Skin of body (tissue), 2 donors: Measurements from ENCODE around the gene PMFBP1. TPM values are rescaled to one million over a fixed set of nuclear protein-coding genes. Genes with fewer than 3 reads are reported as not detected.

Experiments
- DNase-seq: peaks from one replicate; lab custom pipeline; 2025; lab: John Stamatoyannopoulos, UW
- total RNA-seq: library from RNA; depleted of rRNA; stranded (reverse); fragments of >200 nt; gene quantifications from one replicate; pipeline ENCODE4 v1.2.3, GENCODE V29; 2014

Gene PMFBP1
- total RNA-seq, 1 donor from 2014 or later: 1.8 TPM

GRCh38 chr16:72131036-72131435 lies 40.9 kb downstream of the PMFBP1 start:
- no peak for DNase-seq

GRCh38 chr16:72129976-72130656 lies 41.8 kb downstream of the PMFBP1 start:
- DNase-seq: no peak

- no peak for DNase-seq
These were observed 43.3 kb downstream of the PMFBP1 start for GRCh38 chr16:72128701-72129100.

GRCh38 chr16:72126429-72126765 lies 45.6 kb downstream of the PMFBP1 start:
- DNase-seq: no peak

- DNase-seq: no peak
These were observed 46.1 kb downstream of the PMFBP1 start for GRCh38 chr16:72125635-72126428.

DNA sequence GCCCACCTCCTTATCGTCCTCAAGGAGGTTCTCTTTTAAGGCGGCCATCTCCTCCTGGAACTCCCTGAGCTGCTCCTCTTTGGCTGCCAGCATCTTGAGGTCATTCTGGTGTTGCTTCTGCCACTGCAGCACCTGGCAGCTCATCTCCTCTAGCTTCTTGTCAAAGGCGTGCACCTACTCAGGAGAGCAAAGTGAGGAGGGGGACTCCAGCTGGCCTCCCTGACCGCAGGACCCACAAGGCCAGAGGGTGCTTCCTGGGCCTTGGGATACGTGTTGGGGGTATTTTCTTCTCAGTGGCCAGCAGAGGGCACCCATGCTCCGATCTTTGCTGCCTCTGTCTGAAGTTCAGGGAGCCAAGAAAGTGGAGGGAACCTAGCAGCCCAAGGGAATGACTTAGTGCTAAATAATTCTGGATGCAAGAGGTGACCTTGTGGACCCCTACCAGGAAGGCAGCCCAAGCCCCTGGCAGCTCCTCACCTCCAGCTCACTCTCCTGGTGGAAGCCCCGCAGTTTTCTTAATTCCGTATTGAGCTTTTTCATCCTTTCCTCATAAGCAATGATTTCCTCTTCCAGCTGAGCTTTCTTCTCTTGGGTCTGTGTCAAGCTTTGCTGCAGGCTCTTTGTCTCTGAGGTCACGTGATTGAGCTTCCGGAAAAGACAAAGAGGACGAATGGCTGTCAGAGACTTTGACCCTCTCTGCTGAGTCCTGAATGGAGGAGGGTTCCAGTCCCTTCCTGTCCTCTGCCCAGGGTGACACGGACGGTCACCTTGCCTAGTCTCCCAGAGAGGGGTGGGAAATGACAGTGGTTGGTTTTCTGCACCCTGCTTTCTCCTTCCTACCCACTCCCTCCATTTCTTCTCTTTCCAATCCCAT lies 47.0 kb downstream of the PMFBP1 start:
- DNase-seq: peak; percentile 50

DNA sequence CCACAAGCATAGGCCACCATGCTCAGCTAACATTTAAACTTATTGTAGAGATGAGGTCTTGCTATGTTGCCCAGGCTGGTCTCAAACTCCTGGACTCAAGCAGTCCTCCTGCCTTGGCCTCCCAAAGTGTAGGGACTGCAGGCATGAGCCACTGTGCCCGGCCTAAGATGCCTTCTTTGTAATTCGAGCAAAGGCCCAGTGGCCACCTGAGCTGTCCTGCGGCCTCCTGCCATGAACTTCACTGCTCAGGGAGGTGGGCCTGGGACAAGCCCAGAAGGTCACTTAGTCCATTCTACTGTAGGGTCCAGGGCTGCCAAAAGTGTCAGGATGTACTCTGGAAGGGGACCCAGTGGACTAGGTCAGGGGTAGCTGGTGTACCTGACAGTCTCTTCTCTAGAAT lies 47.8 kb downstream of the PMFBP1 start:
- DNase-seq: no peak

DNA sequence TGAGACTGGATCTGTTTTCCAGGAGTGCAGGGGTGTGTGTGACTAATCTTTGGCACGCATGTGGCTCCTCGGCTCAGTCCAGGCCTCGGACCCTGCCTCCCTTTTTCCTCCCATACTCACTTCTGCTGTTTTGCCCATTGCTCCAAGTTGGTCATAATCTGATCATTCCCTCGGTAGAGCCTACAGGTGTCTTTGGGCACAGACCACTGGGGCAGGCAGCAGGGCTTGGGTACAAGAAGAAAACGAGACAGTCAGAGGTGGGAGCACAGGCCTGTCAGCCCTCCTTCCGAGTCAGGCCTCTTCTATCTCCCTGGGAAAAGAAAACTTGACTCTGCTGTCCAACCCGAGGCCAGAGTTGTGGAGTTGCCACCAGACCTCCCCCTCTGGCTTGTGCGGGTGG lies 48.5 kb downstream of the PMFBP1 start:
- DNase-seq: no peak

DNA sequence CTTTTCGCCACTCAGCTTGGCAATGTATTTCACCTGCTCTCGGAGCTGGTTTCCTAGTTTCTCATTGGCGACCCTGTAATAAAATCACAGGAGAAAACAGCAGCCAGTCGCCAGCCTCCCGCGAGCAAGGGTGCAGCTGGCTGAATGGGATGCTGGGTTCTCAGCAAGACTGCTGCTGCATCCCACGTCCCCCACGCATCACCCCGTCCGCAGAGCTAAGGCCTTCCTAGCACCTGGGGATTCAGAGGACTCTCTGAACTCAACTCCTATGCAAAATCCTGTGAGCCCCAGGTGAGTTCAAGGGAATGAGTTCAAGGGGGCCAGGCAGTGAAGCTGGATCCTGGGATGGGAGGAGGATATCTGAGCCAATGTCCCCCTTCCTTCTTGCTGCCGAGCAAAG lies 49.0 kb downstream of the PMFBP1 start:
- no peak for DNase-seq

- no peak for DNase-seq
These were observed 49.6 kb downstream of the PMFBP1 start for GRCh38 chr16:72122308-72122707.

DNA sequence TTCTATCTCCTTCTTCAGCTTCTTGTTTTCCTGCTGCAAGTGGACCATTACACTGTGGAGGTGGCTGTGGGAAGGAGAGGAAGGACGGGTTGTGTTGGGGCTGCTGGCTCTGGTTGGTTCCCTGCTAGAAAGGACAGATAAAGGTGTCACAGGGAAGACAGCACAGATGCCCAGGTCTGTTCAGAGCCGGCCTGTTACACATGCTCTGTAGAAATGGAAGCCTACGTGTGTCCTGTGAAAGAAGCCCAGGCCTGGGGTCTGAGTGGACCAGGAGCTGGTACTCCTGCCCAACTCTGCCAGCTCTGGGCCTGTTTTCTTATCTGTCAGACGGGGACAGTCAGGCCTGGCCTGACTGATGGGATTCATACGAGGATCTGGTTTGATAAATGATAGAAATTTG lies 51.9 kb downstream of the PMFBP1 start:
- DNase-seq: no peak

- DNase-seq: no peak
These were observed 58.4 kb downstream of the PMFBP1 start for GRCh38 chr16:72113616-72113945.

GRCh38 chr16:72112906-72113615 lies 58.9 kb downstream of the PMFBP1 start:
- DNase-seq: no peak

- DNase-seq: no peak
These were observed 59.5 kb downstream of the PMFBP1 start for GRCh38 chr16:72112452-72112792.

GRCh38 chr16:72111657-72112451 lies 60.1 kb downstream of the PMFBP1 start:
- DNase-seq: no peak

DNA sequence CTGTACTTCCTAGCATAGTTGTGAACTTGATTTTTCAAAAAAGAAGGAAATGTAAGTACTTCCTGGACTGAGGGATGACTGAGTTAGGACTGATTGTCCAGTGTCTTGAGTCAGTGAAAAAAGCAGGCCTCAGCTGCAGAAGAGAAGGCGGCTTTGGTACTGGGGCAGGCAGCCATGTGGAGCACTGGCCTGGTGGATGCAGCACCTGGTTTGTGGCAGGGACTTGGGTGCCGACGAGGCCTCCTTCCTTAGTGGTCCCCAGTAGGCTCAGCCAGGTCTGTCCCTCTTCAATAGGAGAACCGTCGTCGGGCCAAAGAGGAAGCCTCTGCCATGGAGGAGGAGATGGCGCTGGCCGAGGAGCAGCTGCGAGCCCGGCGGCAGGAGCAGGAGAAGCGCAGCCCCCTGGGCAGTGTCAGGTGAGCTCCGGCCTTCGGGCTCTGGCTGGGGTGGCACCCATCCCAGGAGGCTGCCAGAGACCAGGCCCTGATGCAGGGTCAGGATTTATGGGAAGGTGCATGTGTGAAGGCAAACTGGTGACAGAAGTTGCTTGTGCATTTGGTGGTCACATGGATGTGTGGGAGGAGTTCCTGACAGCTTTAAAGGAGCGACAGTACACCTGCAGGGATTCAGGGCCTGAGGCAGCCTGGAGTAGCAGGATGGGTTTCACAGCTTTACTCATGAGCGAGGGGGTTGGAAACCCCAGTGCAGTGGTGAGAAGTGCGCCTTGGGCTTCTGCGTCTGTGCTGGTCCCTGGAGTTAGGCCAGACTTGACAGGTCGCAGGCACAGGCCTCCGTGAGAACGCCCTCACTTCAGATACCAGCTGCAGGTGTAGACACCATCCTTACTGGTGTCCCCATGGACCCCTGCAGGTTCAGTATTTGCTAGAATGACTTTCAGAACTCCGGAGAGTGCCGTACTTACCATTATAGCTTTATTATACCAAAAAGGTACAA lies 61.0 kb downstream of the PMFBP1 start:
- DNase-seq: no peak

DNA sequence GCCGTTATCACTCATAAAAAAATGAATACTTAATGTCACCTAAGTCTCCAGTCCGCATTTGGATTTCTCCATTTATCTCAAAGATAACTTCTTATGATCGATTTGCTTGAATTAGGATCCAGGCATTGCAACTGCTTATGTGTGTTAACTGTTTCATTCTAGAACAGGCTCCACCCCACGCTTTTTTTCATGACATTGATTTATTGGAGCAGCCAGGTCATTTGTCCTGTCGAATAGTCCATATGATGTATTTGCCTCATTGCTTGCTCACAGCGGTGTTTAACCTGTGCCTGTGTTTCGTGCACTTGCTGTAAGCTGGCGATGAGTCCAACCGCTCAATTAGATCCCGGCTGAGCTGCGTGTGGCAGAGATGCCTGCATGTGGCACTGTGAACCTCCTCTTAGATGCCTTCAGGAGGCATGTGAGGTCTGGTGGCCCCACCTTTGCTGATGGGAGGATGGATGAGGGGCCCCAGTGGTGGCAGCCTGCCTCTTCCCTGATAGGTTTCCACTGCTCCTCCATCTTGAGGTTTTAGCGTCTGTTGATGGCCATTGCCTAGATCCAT lies 61.9 kb downstream of the PMFBP1 start:
- DNase-seq: no peak

DNA sequence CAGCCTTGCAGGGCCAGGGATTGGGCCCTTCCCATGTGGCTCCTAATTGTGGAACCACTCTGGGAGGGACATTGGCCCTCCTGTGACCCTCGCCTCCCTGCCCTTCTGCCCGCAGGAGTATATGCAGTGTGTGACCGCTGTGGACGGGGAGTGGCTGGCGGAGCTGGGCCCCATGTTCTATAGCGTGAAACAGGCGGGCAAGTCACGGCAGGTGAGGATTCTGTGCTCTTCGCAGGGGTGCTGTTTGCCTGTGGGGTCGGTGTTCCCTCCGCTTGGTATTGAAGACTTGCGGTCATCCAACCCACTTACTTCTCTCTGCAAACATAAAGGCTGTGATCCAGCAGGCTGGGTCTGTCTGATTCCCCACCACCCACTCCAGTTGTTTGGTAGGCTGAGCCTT lies 62.7 kb downstream of the PMFBP1 start:
- DNase-seq: no peak

GRCh38 chr16:72108353-72109102 lies 63.4 kb downstream of the PMFBP1 start:
- no peak for DNase-seq
